ENCODE measurements around the gene PXK.

The PXK gene

DNA sequence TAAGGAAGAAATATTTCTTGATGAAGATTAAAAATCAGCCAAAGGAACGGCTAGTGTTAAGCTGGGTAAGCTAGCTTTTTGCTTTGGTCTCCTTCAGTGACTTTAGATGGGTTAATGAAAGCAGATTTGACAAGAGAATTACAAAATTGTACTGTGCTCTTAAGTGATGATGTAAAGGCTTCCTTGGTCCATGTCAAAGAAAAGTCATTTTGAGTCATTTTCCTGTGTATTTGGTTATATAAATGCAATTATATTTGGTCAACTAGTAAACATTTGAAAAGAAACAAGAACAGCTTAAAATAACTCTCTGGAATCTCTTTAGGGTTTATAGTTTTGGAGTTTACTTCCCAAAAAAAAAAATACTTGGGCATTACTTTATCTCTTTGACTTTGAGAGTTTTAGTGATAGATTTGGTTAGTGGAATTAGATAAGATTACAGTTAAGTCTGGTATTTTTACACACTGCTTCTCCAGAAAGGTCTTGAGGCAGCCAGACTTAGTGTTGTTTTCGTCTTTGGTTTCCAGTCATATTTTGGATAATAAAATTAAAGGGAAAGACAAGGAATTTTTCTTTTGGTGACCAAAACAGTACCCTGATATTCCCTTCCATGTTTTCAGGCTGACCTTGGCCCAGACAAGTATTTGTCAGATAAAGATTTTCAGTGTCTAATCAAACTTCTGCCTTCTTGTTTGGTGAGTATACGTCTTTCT is 58.6 kb downstream of the PXK start:
- Histone ChIP-seq H2AFZ (ENCODE audit: low read length) (no peak overlapping the region), H3F3A (ENCODE audit: low read depth) (no peaks in the 10 kb centered on the region), H3K4me2 (ENCODE audit: low read depth, low read length, poor library complexity, severe bottlenecking) (no peak overlapping the region), H3K9me2 (replicated peaks; ENCODE audit: low read depth, low read length) (no peaks in the 10 kb centered on the region), H4K20me1 (ENCODE audit: insufficient read depth, low read length, poor library complexity, severe bottlenecking) (no peaks in the 10 kb centered on the region), H3K27me3 (ENCODE audit: insufficient read depth, low read length, poor library complexity, severe bottlenecking) (no peaks in the 10 kb centered on the region), H3K9ac (ENCODE audit: low read depth, low read length, poor library complexity, severe bottlenecking) (no peak overlapping the region), H3K36me3 (ENCODE audit: insufficient read depth, low read length) (peaks cover 61% of the 10 kb centered on the region), H3K9me3 (ENCODE audit: insufficient read depth, low read depth, low read length) (no peaks in the 10 kb centered on the region), H3K4me1 (ENCODE audit: insufficient read depth, low read length, poor library complexity, severe bottlenecking) (peaks cover 21% of the 10 kb centered on the region), H3K4me3 (ENCODE audit: low read length, poor library complexity, severe bottlenecking) (no peak overlapping the region), H3K79me2 (ENCODE audit: insufficient read depth, low read length) (no peaks in the 10 kb centered on the region)
- TF ChIP-seq EZH2phosphoT487 (IDR thresholded peaks at IDR 0.05; ENCODE audit: borderline replicate concordance) (no peak), CTCF (conservative IDR thresholded peaks at IDR 0.05; ENCODE audit: low read length) (no peak)

GRCh38 chr3:58392181-58392580 is 59.5 kb downstream of the PXK start:
- H3K4me2 ChIP-seq (ENCODE audit: low read depth, low read length, poor library complexity, severe bottlenecking) = no peak overlapping the region
- peaks cover 12% of the 10 kb centered on the region for H3K4me1 ChIP-seq (ENCODE audit: insufficient read depth, low read length, poor library complexity, severe bottlenecking)
- no peaks in the 10 kb centered on the region for H3K9me3 ChIP-seq (ENCODE audit: insufficient read depth, low read depth, low read length)
- H3K27me3 ChIP-seq (ENCODE audit: insufficient read depth, low read length, poor library complexity, severe bottlenecking) = no peaks in the 10 kb centered on the region
- H3F3A ChIP-seq (ENCODE audit: low read depth) = no peaks in the 10 kb centered on the region
- H3K79me2 ChIP-seq (ENCODE audit: insufficient read depth, low read length) = no peaks in the 10 kb centered on the region
- H3K9me2 ChIP-seq (replicated peaks; ENCODE audit: low read depth, low read length) = no peaks in the 10 kb centered on the region
- no peak overlapping the region for H3K9ac ChIP-seq (ENCODE audit: low read depth, low read length, poor library complexity, severe bottlenecking)
- TF ChIP-seq EZH2phosphoT487 (IDR thresholded peaks at IDR 0.05; ENCODE audit: borderline replicate concordance) (no peak), CTCF (conservative IDR thresholded peaks at IDR 0.05; ENCODE audit: low read length) (no peak)
- no peaks in the 10 kb centered on the region for H4K20me1 ChIP-seq (ENCODE audit: insufficient read depth, low read length, poor library complexity, severe bottlenecking)
- H2AFZ ChIP-seq (ENCODE audit: low read length) = no peak overlapping the region
- H3K4me3 ChIP-seq (ENCODE audit: low read length, poor library complexity, severe bottlenecking) = no peak overlapping the region
- peaks cover 63% of the 10 kb centered on the region for H3K36me3 ChIP-seq (ENCODE audit: insufficient read depth, low read length)

DNA sequence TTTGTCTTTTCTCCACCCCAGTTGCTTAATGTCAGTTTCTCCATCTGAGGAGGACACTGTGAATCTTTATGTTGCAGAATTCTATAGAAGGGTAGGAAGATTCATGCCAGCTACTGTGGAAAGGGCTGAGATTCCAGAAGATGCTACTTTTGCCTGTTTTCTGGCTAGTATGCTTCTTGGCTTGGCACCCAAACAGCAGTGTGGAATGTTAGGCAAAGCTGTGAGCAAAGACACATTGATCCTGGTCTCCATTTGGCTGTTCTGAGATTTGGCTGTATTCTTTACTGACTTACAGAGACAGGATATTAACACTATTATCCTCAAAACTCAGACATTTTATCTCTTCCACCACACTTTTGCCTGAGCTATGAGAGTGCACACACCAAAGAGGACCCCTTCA is 61.6 kb downstream of the PXK start:
- Histone ChIP-seq H3F3A (ENCODE audit: low read depth) (no peaks in the 10 kb centered on the region), H3K36me3 (ENCODE audit: insufficient read depth, low read length) (peaks cover 83% of the 10 kb centered on the region; the same call in 1 of the 2 replicates), H3K27me3 (ENCODE audit: insufficient read depth, low read length, poor library complexity, severe bottlenecking) (no peaks in the 10 kb centered on the region), H3K4me1 (ENCODE audit: insufficient read depth, low read length, poor library complexity, severe bottlenecking) (no peaks in the 10 kb centered on the region), H3K4me3 (ENCODE audit: low read length, poor library complexity, severe bottlenecking) (no peak overlapping the region), H3K79me2 (ENCODE audit: insufficient read depth, low read length) (no peaks in the 10 kb centered on the region), H3K4me2 (ENCODE audit: low read depth, low read length, poor library complexity, severe bottlenecking) (no peak overlapping the region), H2AFZ (ENCODE audit: low read length) (no peak overlapping the region), H3K9me2 (replicated peaks; ENCODE audit: low read depth, low read length) (no peaks in the 10 kb centered on the region), H4K20me1 (ENCODE audit: insufficient read depth, low read length, poor library complexity, severe bottlenecking) (no peaks in the 10 kb centered on the region), H3K9ac (ENCODE audit: low read depth, low read length, poor library complexity, severe bottlenecking) (no peak overlapping the region), H3K9me3 (ENCODE audit: insufficient read depth, low read depth, low read length) (no peaks in the 10 kb centered on the region)
- TF ChIP-seq EZH2phosphoT487 (IDR thresholded peaks at IDR 0.05; ENCODE audit: borderline replicate concordance) = no peak
- TF ChIP-seq CTCF (conservative IDR thresholded peaks at IDR 0.05; ENCODE audit: low read length) = no peak

Data from Loucy (cell line).